ENCODE data around the gene PNMA6A. TPM values are rescaled to one million over a fixed set of nuclear protein-coding genes. Genes with fewer than 3 reads are reported as not detected.
"Not testable (repeated sequence)": the region's sequence is repeated elsewhere in the genome, so short reads cannot be mapped to it uniquely, and the experiment has no call there.

Gene PNMA6A
- total RNA-seq (3.5 and 8.6 TPM in 2 replicates), polyA plus RNA-seq (2.9 and 6.9 TPM in 2 replicates)

DNA sequence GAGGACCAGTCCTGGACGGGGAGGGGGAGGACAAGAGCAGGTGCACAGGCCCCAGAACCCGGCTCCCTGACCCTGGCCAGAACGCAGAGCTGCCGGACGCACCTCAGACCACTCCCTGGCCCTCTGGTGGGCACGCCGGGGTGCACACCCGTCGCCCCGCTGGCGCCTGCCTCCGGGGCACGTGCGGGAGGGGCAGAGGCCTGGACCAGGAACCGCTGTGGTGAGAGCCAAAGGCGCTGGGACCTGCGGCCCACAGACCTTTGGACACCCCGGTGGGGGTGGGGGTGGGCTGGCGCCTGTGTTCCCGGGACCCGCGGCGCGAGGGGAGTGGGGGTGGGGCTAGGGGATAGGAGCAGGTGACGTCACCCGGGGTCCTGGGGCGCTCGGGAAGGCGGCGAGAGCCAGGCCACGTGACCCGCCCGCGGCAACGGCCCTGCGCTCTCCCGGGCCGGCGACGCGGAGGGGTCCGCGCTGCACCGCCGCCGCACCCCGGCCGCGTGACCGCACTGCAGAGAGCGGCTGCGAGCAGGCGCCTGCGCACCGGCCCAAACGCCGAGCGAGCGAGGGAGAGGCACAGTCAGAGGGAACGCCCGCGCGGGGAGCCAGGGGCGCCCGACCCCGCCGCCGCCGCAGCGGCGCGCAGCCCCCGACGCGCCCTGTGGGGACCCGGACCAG, at the start of gene PNMA6A:
PNMA6A (plus strand) TSS at position 546 of the 675 bp plus-strand sequence. CDS start 609 bp downstream, outside the sequence.
- H3K4me1 ChIP-seq (ENCODE audit: low read depth); H3K27me3 ChIP-seq; H3K27ac ChIP-seq; H3K9me3 ChIP-seq (ENCODE audit: low read depth); DNase-seq (ENCODE audit: low read depth in 1 of 2, low spot score in 1 of 2); H3K36me3 ChIP-seq; H3K4me3 ChIP-seq: not testable (repeated sequence)

GRCh38 chrX:153026501-153026900, 45.8 kb upstream of the PNMA6A start:
- H3K27ac ChIP-seq; H3K36me3 ChIP-seq; H3K27me3 ChIP-seq; H3K4me1 ChIP-seq (ENCODE audit: low read depth); H3K9me3 ChIP-seq (ENCODE audit: low read depth); DNase-seq (ENCODE audit: low read depth in 1 of 2, low spot score in 1 of 2); H3K4me3 ChIP-seq: not testable (repeated sequence)

DNA sequence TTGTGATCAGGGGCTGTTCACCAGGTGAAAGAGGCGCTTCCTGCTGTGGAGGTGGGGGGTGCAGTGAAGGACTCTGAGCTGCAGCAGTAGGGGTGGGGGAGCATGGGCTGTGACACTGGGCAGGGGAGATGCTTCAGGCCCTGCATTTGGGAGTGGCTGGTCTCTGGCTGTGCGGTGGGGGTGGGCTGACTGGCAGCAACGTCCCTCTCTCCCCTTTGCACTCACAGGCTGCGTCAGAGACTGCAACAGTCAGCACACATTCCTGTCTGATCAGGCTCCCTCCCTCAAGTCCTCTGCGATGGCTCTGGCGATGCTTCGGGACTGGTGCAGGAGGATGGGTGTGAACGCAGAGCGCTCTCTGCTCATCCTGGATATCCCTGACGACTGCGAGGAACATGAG, 43.8 kb upstream of the PNMA6A start:
- H3K27me3 ChIP-seq; DNase-seq (ENCODE audit: low read depth in 1 of 2, low spot score in 1 of 2); H3K27ac ChIP-seq; H3K9me3 ChIP-seq (ENCODE audit: low read depth); H3K36me3 ChIP-seq; H3K4me1 ChIP-seq (ENCODE audit: low read depth); H3K4me3 ChIP-seq: not testable (repeated sequence)

GRCh38 chrX:153029162-153029561, 43.1 kb upstream of the PNMA6A start:
- Histone ChIP-seq H3K27me3 (no peaks in the 10 kb centered on the region), H3K4me3 (no peak overlapping the region), H3K9me3 (ENCODE audit: low read depth) (no peaks in the 10 kb centered on the region), H3K27ac (no peak overlapping the region), H3K4me1 (ENCODE audit: low read depth) (no peaks in the 10 kb centered on the region), H3K36me3 (no peaks in the 10 kb centered on the region)
- DNase-seq (ENCODE audit: low read depth in 1 of 2, low spot score in 1 of 2), result no peak
- TF ChIP-seq, protein P1, sequence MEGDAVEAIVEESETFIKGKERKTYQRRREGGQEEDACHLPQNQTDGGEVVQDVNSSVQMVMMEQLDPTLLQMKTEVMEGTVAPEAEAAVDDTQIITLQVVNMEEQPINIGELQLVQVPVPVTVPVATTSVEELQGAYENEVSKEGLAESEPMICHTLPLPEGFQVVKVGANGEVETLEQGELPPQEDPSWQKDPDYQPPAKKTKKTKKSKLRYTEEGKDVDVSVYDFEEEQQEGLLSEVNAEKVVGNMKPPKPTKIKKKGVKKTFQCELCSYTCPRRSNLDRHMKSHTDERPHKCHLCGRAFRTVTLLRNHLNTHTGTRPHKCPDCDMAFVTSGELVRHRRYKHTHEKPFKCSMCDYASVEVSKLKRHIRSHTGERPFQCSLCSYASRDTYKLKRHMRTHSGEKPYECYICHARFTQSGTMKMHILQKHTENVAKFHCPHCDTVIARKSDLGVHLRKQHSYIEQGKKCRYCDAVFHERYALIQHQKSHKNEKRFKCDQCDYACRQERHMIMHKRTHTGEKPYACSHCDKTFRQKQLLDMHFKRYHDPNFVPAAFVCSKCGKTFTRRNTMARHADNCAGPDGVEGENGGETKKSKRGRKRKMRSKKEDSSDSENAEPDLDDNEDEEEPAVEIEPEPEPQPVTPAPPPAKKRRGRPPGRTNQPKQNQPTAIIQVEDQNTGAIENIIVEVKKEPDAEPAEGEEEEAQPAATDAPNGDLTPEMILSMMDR (IDR thresholded peaks at IDR 0.05; ENCODE audit: low read depth, low read length), result no peak

DNA sequence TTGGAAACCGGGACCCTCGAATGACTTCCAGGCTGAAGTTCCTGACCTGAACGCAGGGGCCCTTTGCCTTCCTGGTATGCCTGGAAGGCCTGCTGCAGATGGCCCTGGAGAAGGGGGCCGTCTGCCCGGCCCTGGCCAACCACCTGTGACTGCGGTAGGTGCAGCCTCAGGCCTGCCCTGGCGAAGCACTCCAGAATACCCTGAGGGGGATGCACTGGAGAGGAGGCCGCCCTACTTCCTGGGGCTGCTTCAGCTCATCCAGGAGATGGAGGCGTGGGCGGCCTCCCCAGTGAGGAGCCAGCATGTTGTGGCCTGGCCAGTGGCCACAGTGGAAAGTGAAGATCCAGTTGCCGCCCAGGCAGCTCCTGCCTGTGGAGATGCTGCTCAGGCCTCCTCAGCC, 42.4 kb upstream of the PNMA6A start:
- no peak overlapping the region for H3K4me3 ChIP-seq
- TF ChIP-seq, protein P1 (IDR thresholded peaks at IDR 0.05; ENCODE audit: low read depth, low read length), result no peak
- H3K9me3 ChIP-seq (ENCODE audit: low read depth), result no peaks in the 10 kb centered on the region

GRCh38 chrX:153030801-153031200, 41.5 kb upstream of the PNMA6A start:
- Histone ChIP-seq H3K4me3 (no peak overlapping the region), H3K27ac (no peak overlapping the region), H3K27me3 (no peaks in the 10 kb centered on the region), H3K36me3 (no peaks in the 10 kb centered on the region), H3K4me1 (ENCODE audit: low read depth) (no peaks in the 10 kb centered on the region), H3K9me3 (ENCODE audit: low read depth) (no peaks in the 10 kb centered on the region)
- no peak for DNase-seq (ENCODE audit: low read depth in 1 of 2, low spot score in 1 of 2)
- TF ChIP-seq, protein P1 (IDR thresholded peaks at IDR 0.05; ENCODE audit: low read depth, low read length), result no peak

More for the DNA sequence above, 42.4 kb upstream of the PNMA6A start:
- no peak for DNase-seq (ENCODE audit: low read depth in 1 of 2, low spot score in 1 of 2)
- Histone ChIP-seq H3K36me3 (no peaks in the 10 kb centered on the region), H3K27ac (no peak overlapping the region), H3K27me3 (no peaks in the 10 kb centered on the region), H3K4me1 (ENCODE audit: low read depth) (no peaks in the 10 kb centered on the region)

DNA sequence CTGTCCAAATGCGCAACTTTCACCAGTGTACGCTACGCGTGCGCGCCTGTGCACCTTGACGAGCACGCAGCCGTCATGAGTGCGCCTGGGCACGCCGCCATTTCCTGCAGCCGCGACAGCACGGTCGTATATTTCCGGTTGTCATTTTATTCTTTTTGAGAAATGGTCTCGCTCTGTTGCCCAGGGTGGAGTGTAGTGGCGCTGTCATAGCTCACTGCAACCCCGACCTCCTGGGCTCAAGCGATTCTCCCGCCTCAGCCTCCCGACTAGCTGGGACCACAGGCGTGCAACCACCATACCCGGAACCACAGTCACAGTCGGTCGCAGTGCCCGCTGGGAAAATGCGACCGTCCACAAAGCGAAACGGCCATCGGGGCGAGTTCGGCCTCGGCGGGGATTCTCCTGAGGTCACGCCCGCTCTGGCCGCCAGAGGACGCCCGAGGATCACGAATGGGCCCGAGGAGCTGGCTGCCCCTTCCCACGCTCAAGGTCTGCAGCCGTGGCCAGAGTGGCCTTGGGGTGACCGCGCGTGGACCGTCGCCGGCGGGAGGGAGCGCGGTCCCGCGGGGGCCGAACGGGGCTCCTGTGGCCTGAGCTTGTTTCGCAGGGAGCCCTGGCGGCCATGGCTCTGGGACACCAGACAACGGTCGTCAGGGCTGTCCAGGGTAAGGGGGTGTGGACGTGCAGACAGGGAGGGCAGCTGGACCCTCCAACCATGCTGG, 39.7 kb upstream of the PNMA6A start:
- Histone ChIP-seq H3K27me3 (no peaks in the 10 kb centered on the region), H3K4me1 (ENCODE audit: low read depth) (no peaks in the 10 kb centered on the region), H3K27ac (no peak overlapping the region), H3K9me3 (ENCODE audit: low read depth) (no peaks in the 10 kb centered on the region), H3K36me3 (no peaks in the 10 kb centered on the region), H3K4me3 (peak overlapping the region; percentile 19)
- TF ChIP-seq, protein P1 (IDR thresholded peaks at IDR 0.05; ENCODE audit: low read depth, low read length), result peak; percentile 71
- peak; percentile 57 to 63 for DNase-seq (ENCODE audit: low read depth in 1 of 2, low spot score in 1 of 2)
